DMS 273 (cell line): Measurements from ENCODE around the gene SDHAF2.
A peak's percentile ranks its signal among the peaks of the same experiment; 100 is the strongest.
"Not testable (repeated sequence)": the region's sequence is repeated elsewhere in the genome, so short reads cannot be mapped to it uniquely, and the experiment has no call there.

ENCODE experiments used
- DNase-seq: peaks from one replicate; lab custom pipeline; 2025; ENCODE audit not compliant: unreplicated experiment; lab: John Stamatoyannopoulos, UW

The SDHAF2 gene

DNA sequence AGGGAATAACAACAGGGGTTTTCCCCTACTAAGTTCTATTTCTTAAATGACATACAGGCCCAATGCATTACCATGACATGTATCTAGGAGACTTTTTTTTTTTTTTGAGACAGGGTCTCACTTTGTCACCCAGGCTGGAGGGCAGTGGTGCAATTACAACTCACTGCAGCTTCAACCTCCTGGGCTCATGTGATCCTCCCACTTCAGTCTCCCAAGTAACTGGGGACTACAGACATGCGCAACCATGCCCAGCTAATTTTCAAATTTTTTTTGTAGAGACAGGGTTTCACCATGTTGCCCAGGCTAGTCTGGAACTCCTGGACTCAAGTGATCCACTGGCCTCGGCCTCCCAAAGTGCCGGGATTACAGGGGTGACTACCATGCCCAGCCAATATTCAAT lies 7.7 kb upstream of the SDHAF2 start:
- no peak for DNase-seq

DNA sequence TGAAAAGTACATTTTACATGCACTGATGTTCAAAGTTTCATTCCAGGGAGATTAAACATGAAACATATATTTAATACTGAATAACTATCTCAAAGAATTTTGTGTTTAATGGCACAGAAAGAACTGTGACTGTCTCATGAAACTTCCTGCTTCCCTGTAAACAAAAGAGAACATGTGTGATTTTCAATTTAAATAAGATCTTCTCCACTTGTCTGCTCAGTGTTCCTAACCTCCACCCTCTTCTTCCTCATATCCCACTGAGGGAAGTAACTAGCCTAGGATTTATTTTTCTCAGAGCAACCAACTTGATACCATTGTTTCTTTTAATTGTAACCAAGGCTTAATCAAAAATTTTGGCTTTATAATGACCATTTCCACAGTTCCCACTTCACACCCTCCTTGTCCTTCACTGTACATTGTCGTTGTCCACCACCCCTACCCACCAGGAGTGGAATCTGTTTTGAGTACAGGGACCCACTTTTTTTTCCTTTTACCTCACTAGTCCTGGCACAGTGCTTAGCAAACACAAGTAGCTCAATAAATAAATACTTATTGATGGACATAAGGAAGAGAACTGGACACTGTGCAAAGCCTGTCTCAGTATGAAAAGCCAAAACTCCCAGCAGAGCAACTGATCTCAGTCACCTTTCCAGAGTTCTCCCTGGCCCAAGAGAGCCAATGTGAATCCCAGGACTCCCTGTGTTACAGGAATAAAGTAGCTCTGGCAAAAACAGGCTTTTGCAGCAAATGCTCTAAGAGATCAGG lies 4.4 kb upstream of the SDHAF2 start:
- DNase-seq: no peak

DNA sequence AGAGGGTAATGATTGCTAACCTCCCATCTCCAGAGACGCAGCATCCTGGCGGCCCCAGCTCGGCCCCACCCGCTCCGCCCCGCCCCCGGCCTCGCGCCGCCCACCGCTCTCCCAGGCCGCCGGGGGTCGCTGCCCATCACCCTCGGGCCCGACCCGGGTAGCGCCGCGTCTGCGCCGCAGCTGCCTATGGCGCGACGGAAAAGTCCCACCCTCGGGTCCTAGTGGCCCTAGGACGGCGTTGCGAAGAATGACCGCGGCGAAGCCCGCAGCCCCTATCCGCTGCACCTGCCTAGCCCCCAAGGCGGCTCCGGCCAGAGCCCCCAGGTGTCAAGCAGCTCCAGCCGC lies 606 bp upstream of the SDHAF2 start:
- DNase-seq: peak; percentile 83

DNA sequence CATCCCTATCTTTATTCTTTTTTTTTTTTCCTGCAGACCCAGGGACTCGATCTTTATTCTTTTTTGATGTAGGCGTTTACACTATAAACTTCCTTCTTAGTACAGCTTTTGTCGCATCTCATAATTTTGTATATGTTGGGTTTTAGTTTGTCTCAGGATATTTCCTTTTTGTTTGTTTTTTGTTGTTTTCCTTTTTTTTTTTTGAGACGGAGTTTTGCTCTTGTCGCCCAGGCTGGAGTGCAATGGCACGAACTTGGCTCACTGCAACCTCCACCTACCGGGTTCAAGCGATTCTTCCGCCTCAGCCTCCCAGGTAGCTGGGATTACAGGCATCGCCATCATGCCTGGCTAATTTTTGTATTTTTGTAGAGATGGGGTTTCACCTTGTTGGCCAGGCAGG lies 915 bp downstream of the SDHAF2 start:
- DNase-seq: not testable (repeated sequence)

- DNase-seq: no peak
These were observed 7.6 kb downstream of the SDHAF2 start for GRCh38 chr11:61437496-61437895.

DNA sequence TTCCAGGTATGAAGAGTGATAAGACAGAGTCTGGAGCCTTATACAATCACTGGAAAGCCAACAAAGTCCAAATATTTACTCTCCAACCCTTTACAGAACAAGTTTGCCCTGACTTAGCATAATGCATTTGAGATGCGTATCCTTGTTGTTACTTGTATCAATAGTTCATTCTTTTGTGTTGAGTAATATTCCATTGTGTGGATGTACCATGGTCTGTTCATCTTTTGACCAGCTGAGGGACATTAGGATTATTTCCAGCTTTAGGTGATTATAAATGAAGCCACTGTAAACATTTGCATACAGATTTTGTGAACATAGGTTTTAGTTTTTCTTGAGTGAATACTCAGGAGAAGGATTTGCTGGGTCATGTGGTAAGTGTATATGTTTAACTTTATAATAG lies 9.7 kb downstream of the SDHAF2 start:
- no peak for DNase-seq

DNA sequence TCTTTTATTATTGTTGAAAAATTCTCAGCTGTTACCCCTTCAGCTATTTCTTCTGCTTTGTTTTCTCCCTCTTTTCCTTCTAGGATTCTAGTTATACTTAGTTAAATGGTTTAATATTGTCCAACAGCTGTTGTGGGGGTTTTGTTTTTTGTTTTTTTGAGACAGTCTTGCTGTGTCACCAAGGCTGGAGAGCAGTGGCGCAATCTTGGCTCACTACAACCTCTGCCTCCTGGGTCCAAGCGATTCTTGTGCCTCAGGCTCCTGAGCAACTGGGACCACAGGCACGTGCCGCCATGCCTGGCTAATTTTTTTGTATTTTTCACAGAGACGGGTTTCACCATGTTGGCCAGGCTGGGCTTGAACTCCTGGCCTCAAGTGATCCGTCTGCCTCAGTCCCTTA lies 12.7 kb downstream of the SDHAF2 start:
- DNase-seq: no peak

DNA sequence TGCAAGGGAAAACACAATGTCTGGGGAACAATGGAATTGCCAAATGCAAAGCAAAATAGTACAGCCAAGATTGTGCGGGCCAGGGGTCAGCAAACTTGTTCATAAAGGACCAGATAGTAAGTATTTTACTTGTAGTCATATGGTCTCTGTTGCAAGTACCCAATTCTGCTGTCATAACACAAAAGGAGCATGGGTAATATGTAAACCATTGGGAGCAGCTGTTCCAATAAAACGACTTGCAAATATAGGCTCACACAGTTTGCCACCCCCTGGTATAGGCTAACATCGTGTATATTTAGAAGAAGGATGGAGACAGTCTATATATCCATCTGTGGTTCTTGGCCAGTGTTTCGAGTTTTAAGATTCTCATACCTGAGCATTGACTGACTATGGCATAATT lies 15.6 kb downstream of the SDHAF2 start:
- DNase-seq: peak; percentile 38

GRCh38 chr11:61446211-61446651 lies 16.3 kb downstream of the SDHAF2 start:
- peak; percentile 94 for DNase-seq

DNA sequence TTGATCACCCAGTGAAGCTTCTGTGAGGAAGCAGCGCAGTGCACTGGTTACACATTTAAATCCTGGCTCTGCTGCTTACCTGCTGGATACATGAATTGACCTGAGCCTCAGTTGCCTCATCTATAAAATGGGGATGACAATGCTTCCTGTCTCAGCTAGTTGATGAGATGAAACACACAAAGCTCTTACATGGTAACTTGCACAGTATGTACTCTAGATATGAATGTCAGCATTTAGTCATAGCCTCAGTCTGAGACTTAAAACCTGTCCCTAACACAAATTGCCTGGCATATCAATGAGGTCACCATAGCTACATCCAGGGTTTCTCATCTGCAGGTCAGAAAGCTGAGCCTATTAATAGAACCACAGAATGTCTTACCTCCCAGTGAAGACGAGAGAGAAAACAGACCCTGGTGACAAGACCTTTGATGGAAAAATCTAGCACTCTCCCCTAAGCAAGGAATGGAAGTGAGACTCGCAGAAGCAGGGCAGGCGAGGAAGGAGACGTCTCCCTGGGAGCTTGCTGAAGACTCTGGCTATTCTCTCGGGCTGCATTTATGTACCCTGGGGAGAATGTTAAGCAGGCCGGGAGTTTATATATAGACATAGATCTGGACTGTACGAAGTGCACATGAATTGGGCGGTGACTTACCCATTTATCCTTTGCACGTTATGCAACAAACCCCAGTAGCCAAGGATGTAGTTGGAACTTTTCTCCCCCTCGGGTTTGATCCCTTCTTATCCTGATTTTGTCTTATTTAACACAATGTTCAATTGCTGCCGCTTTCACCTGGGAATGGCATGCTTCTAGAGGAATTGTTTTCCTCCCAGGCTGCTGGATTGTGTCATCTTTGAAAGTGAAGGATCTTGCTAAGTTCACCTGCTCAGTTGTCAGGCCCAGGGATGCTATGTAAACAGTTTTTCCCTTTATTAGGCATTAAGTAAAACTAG lies 18.0 kb downstream of the SDHAF2 start:
- DNase-seq: no peak

DNA sequence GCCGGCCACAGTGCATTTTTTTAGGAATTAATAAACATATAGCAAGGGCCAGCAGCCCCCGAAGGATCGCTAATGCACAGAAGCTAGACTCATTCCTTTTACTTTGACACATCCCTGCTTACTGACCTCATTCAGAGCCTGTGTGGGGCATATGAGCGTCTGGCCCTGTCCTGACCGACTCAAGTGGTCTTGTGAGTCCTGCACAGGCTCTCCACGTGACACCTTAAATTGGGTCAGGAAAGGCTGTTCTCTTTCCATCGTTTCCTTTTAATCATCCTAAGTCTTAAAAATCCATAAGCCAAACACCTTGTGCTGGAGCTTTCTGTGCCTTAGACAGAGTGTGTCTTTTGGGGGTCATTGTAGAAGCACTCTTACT lies 18.6 kb downstream of the SDHAF2 start:
- DNase-seq: no peak

- DNase-seq: no peak
These were observed 22.9 kb downstream of the SDHAF2 start for GRCh38 chr11:61452825-61453224.

DNA sequence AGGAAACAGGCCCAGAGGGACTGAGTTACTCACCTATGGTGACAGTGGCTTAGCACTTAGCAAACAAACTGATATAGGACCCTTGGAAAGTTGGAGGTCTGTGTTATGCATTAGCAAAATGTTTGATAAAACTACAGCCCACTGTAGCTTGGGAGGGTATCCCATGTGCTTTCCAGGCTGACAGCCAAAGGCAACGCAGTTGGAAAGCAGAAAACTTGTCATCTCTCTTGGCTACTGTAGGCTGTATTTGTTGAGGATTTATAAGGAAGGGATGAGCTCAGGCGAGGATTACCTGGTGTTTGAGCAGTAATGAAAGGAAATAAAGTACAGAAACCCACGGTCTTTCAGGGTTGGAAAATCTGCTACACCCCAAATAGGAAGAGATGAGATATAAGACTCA lies 23.8 kb downstream of the SDHAF2 start:
- no peak for DNase-seq

DNA sequence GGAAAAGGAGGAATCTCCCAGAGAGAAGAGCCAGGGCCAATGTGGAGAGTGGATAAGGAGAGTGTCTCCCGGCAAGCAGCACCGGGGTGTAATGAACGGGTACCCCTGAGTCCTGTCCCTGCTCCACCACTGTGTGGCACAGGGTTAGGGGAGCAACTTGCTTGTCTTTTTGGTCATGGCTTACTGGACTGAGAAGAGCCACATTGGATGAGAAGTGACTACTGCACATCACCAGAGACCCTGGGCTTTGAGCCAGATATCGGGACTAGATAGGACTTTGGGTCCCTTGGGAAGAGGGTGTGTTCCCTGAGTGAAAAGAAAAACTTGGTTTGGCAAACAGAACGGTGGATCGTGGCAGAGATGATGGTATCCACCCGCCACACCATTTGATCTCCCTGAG lies 24.6 kb downstream of the SDHAF2 start:
- no peak for DNase-seq

DNA sequence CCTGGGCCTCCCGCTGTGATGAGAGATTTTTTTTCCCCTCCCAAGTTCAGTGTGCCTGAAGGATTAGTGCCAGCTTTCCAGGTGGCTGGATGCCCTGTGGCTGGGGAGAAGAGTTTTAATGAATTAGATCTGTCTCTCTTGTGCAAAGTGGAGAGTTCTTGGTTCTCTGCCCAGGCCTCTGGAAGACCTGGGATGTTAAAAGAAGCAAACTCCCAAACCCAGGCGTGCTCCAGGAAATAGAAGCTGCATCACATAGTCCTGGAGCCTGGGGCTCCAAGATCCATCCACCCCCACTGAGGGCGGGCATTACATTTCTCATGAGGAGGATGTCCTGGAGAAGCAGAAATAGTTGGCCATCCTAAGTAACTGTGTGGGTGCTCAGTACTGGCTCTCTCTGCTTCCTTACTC lies 30.6 kb downstream of the SDHAF2 start:
- peak; percentile 75 for DNase-seq

DNA sequence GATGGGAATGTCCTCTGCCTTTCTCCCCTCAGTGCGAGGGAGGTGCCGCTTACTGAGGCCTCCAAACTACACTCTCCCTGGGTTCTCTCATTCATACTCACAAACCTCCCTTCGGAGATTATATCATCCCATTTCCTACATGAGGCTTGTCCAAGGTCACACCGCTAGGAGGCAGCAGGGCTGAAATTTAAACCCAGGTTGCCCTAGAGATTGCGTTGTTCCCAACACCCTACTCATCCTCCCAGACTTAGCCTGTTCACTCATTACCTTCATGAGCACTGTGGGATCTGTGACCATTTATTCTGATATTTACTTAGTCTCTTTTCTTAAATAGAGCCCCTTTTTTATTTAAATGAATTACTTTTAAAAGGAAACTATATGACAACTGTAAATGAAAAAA lies 31.1 kb downstream of the SDHAF2 start:
- peak; percentile 26 for DNase-seq

GRCh38 chr11:61467602-61468001 lies 37.7 kb downstream of the SDHAF2 start:
- DNase-seq: not testable (repeated sequence)

DNA sequence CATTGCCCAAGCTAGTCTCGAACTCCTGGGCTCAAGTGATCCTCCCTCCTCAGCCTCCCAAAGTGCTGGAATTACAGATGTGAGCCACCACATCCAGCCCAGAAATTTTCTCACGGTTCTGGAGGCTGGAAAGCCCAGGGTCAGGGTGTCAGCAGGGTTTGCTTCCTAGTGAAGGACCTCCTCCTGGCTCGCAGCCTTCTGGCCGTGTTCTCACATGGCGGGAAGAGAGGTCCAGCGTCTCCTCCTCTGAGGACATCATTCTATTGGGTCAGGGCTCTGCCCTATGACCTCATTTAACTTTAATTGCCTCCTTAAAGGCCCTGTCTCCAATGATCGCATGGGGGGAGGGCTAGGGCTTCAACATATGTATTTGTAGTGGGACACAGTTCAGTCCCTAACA lies 38.1 kb downstream of the SDHAF2 start:
- no peak for DNase-seq

GRCh38 chr11:61472282-61472681 lies 42.4 kb downstream of the SDHAF2 start:
- DNase-seq: no peak

DNA sequence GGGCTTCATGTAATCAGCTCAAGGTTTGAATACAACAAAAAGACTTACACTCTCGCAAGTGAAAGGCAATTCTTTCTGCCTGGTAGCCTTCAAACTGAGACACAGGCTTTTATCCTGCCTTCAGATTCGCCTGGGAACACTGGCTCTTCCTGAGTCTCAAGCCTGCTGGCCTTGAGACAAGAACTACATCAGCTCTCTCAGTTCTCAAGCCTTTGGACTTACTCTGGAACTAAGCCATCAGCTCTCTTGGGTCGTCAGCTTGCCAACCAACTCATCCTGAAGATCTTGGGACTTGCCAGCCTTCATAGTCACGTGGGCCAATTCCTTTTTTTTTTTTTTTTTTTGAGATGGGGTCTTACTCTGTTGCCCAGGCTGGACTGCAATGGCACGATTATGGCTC lies 42.9 kb downstream of the SDHAF2 start:
- DNase-seq: no peak

GRCh38 chr11:61473370-61474012 lies 43.6 kb downstream of the SDHAF2 start:
- DNase-seq: no peak
